ENCODE results near the gene COMT.

COMT gene

DNA sequence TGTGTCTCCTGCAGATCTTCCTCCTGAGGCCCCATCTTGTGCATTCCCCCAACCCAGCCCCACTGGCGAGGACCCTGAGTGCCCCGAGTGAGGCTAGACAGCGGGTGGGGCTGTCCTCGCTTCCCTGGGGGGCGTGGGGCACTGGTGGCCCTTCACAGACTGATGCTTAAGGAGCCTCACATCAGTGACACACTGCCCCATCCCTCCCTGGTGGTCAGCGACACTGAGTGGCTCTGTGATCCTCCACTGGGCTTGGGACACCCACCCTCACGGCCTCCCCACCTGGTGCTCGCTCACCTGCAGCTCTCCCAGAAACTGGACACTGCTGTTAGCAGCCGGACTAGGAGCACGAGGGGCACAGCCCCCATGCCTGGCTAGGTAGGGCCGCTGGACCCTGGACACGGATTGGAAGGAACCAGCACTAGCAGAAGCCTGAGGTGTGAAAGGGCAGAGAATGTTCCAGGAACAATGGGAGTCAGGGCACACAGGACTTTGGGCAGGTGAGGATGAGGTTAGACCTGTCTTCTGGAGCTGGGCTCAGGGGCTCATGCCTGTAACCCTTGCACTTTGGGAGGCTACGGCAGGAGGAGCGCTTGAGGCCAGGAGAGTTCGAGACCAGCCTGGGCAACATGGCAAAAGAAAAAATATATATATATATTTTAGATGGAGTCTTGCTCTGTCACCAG lies 23.3 kb downstream of the COMT start:
- TF ChIP-seq GATA3 (IDR thresholded peaks at IDR 0.05; ENCODE audit: low read depth, low read length) (no peak), GATA2 (IDR thresholded peaks at IDR 0.05; ENCODE audit: low read depth, low read length) (no peak)

DNA sequence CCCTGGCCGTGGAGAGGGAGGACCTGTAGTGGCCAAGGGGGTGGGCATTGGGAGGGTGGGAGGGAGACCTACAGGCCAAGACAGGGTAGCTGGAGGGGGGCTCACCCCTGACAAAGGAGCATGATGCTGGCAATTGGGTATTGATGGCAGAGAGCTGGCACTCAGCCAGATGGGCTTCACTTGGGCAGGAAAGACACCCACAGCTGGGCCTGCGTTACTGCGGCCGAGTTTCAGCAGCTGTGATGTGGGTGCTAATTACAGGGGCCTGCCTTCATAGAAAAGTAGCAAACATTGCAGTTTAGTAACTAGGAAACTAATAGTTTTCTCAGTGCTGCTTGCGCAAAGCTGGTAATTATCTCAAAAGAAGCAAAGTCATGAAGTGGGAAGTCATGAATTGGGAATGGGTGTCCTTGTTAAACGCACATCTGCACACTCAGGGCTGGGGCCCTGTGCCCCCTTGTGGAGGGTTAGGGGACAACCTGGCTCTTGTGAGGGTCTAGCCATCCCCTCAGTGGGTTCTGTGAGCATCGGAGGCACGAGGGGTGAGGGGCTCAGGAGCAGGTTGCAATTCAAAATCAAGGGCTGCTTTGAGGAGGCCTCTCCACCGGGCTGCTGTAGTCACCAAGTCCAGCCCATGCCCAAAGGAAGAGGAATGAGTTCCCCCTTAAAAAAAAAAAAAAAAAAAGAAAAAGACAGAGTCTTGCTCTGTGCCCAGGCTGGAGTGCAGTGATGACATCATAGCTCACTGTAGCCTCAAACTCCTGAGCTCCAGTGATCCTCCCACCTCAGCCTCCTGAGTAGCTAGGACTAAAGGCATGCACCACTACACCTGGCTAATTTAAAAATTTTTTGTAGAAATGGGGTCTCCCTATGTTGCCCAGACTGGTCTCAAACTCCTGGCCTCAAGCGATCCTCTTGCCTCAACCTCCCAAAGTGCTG lies 24.5 kb downstream of the COMT start:
- no peak for TF ChIP-seq GATA2 (IDR thresholded peaks at IDR 0.05; ENCODE audit: low read depth, low read length)
- TF ChIP-seq GATA3 (IDR thresholded peaks at IDR 0.05; ENCODE audit: low read depth, low read length) = no peak

DNA sequence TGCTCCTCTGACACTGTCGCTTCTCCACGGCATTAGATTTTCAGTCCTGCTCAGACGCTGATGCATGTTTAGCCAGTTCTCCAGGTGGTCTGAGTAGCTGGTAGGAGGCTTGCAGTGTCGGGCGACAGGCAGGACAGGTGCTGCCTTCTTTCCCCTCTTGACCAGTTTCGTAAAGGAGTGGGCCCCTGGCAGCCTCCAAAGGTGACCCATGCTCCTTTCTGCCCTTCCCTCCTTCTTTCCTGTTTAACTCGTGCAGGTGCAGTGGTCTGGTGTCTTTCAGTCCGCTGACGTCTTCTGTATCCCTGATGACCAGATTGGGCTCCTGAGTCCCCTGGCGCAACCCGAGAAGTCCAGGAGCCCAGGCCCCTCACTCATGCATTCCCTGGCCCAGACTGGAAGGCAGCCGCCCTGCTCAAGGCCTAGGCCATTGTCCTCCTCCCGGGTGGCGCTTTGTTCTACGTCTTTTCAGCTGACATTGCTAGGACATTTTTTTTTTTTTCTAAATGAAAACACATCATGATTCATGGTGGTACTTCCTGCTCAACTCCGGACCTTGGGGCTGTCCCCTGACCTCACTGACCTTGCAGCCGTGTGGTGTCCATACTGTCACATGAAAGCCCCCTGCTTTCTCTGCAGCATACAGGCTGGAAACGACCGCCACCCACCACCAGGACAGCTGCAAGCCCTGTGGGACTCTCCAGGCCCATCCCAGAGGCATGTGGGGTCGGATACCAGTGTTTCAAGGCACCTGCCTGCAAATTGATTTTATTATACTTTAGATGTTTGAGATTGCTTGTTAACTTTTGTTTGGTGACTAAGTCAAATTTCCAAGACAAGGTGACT lies 25.6 kb downstream of the COMT start:
- TF ChIP-seq GATA3 (IDR thresholded peaks at IDR 0.05; ENCODE audit: low read depth, low read length) (no peak), GATA2 (IDR thresholded peaks at IDR 0.05; ENCODE audit: low read depth, low read length) (no peak)

DNA sequence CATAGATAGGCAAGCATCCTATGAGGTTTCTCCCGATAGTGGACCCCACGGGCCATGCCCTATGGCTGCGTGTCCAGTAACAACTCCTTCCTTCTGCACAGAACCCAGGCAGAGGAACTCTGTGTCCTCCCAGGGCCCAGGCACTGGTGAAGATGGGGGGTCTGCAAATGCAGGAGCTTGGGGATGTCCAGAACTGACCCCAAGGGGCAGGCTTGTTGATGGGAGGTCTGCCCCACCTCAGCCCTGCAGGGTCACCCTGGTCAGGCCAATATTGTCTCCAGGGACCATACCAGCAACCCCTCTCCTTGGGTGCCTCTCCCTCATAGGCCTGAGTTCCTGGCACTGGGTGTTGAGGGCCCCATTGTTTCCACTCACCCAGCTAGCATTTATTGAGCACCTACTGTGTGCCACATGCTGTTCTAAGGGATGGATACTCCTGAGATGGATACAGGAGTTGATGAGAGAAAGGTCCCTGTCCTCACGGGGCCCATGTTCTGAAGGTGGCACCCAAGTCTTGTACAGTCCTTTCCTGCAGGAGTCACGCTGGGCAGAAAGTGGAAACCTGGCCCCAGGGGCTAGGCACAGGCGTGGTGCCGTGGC lies 26.4 kb downstream of the COMT start:
- TF ChIP-seq GATA2 (IDR thresholded peaks at IDR 0.05; ENCODE audit: low read depth, low read length) (no peak), GATA3 (IDR thresholded peaks at IDR 0.05; ENCODE audit: low read depth, low read length) (no peak)

DNA sequence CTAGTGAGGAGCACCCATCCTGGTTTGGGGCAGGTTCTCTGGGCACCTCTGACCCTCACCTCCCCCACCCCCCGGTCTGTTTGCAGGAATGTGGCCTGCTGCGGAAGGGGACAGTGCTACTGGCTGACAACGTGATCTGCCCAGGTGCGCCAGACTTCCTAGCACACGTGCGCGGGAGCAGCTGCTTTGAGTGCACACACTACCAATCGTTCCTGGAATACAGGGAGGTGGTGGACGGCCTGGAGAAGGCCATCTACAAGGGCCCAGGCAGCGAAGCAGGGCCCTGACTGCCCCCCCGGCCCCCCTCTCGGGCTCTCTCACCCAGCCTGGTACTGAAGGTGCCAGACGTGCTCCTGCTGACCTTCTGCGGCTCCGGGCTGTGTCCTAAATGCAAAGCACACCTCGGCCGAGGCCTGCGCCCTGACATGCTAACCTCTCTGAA lies 26.9 kb downstream of the COMT start:
- TF ChIP-seq GATA2 (IDR thresholded peaks at IDR 0.05; ENCODE audit: low read depth, low read length) (no peak), GATA3 (IDR thresholded peaks at IDR 0.05; ENCODE audit: low read depth, low read length) (no peak)

DNA sequence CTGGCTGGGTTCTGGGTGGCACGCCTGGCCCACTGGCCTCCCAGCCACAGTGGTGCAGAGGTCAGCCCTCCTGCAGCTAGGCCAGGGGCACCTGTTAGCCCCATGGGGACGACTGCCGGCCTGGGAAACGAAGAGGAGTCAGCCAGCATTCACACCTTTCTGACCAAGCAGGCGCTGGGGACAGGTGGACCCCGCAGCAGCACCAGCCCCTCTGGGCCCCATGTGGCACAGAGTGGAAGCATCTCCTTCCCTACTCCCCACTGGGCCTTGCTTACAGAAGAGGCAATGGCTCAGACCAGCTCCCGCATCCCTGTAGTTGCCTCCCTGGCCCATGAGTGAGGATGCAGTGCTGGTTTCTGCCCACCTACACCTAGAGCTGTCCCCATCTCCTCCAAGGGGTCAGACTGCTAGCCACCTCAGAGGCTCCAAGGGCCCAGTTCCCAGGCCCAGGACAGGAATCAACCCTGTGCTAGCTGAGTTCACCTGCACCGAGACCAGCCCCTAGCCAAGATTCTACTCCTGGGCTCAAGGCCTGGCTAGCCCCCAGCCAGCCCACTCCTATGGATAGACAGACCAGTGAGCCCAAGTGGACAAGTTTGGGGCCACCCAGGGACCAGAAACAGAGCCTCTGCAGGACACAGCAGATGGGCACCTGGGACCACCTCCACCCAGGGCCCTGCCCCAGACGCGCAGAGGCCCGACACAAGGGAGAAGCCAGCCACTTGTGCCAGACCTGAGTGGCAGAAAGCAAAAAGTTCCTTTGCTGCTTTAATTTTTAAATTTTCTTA lies 27.8 kb downstream of the COMT start:
- TF ChIP-seq GATA2 (IDR thresholded peaks at IDR 0.05; ENCODE audit: low read depth, low read length) (no peak), GATA3 (IDR thresholded peaks at IDR 0.05; ENCODE audit: low read depth, low read length) (no peak)

DNA sequence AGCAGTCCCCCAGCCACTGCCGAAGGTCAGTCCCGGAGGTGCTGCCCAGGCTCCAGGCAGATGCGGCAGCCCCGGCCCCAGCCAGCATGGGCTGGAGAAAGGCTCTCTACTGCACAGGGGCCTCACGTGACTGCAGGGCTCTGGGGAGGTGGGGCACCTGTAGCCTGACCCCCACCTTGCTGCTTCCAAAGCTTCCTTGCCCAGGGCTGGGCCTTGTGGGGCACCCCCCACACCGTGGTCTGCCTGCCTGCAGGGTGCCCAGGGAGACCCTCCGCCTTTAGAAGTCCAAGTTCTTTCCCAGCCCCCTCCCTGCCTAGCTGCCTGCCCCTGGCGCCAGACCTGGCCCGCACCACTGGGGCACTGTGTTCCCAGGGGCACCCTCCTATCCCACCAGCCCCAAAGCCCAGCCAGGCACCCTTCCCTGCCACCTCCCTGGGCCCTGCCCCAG lies 28.5 kb downstream of the COMT start:
- TF ChIP-seq GATA2 (IDR thresholded peaks at IDR 0.05; ENCODE audit: low read depth, low read length) (no peak), GATA3 (IDR thresholded peaks at IDR 0.05; ENCODE audit: low read depth, low read length) (no peak)

DNA sequence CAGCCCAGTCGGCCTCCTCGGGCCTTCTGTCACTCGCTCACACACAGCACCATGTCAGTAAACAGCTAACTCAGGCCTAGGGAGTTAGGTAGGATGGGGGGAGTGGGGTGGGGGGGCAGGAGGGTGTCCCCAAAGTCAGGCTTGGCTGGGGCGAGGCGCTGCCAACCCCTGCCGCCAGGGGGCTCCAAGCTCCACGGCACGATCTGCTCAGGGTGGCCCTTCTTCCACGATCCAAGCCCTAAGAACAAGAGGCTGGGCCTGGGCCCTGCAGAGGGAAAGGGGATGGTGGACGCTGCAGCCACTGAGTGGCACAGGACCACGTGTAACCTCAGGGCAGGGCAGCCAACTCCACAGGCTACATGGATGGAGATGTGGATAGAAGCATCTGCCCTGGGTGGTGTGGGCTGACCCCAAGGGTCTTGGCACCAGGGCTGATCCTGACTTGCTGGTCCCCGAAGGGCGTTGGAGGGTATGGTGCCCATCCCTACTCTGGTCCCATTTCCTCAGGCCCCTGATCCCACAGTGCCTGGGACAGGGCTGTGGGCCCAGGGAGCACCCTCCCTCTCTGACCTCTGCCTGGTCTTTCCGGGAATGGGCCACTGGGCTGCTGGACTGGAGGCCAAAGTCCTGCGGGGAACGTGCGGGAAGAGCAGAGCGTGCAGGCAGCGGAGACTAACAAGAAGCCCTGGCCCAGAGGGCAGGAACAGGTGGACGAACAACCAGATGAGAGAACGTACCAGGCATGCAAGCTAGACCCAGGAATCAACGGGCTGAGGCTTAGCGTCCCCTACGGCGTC lies 29.1 kb downstream of the COMT start:
- TF ChIP-seq GATA2 (IDR thresholded peaks at IDR 0.05; ENCODE audit: low read depth, low read length) = no peak
- TF ChIP-seq GATA3 (IDR thresholded peaks at IDR 0.05; ENCODE audit: low read depth, low read length) = no peak

DNA sequence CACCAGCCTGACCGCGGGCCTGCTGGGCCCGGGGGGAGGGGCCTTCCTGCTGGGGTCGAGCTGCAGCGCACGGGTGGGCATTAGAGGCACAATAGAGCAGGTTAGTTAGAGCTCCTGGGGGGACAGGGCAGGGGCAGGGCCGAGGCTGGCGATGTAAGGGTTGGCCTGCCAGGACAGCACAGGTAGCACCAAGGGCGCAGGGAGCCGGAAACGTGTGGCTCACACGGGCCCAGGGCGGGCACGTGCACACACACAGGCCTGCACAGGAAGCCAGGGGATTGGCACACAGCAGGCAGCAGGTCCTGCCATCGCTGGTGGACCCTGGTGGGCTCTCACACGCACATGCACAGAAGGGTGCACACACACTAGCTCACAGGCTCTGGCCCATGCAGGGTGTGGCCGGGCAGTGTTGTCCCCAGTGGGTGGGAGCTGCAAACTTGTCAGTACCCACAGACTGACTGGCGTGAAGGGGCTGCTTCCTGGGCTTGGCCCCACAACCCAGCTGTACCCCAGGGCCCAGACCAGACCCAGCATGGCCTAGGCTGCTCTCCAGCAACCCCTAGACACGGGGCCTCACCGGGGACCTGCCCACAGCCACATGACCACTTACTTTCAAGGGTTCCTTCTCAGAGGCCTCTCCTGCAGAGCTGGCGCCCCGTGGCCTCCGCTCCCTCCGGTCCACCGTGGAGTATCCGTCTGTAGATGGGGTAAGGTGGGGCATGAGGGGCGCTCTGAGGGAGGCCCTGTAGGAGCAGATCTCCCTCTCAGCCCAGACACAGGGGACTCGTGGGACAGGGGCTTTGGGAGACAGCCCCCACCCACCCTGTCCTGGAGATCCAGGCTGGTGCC lies 29.9 kb downstream of the COMT start:
- no peak for TF ChIP-seq GATA2 (IDR thresholded peaks at IDR 0.05; ENCODE audit: low read depth, low read length)
- no peak for TF ChIP-seq GATA3 (IDR thresholded peaks at IDR 0.05; ENCODE audit: low read depth, low read length)

DNA sequence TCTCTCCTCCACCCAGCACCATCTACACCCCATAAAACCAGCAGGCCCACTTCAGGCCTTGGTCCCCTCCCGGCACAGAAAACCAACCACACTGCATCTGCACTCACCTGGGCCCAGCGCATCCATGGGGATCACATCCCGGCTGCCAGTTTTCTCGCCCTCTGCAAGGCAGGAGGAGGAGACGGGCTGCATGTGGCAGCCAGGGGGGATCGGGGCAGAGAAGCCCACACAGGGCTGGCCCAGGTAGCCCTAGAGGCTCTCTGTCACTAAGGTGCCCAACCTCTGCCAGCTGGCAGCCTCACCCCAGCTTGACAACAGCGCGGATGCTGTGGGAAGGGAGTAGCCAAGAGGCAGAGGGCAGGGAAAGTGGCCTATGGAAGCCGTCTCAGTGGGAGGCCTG lies 30.7 kb downstream of the COMT start:
- TF ChIP-seq GATA3 (IDR thresholded peaks at IDR 0.05; ENCODE audit: low read depth, low read length) (no peak), GATA2 (IDR thresholded peaks at IDR 0.05; ENCODE audit: low read depth, low read length) (no peak)
